ENCODE measurements around the gene PINK1.
A peak's percentile ranks its signal among the peaks of the same experiment; 100 is the strongest.

The PINK1 gene

GRCh38 chr1:20696397-20697333 is 63.4 kb downstream of the PINK1 start:
- Mint-ChIP-seq H3K27ac (no peak overlapping the region), H3K9me3 (no peaks in the 10 kb centered on the region), H3K36me3 (no peaks in the 10 kb centered on the region)

GRCh38 chr1:20697563-20697962 is 64.3 kb downstream of the PINK1 start:
- Mint-ChIP-seq H3K4me1 (peaks cover 14% of the 10 kb centered on the region), H3K27ac (no peak overlapping the region), H3K9me3 (no peaks in the 10 kb centered on the region), H3K4me3 (no peak overlapping the region), H3K36me3 (no peaks in the 10 kb centered on the region)
- ATAC-seq (no peak), DNase-seq (ENCODE audit: low spot score in 2 of 2) (no peak)

More at GRCh38 chr1:20696397-20697333, 63.4 kb downstream of the PINK1 start:
- peak; percentile 73 to 86 for DNase-seq (ENCODE audit: low spot score in 2 of 2)
- ATAC-seq = peak; percentile 86
- Mint-ChIP-seq H3K4me3 (peak overlapping the region; percentile 82), H3K4me1 (peaks cover 14% of the 10 kb centered on the region)

- H3K36me3 Mint-ChIP-seq = no peaks in the 10 kb centered on the region
- no peak overlapping the region for H3K4me3 Mint-ChIP-seq
- DNase-seq (ENCODE audit: low spot score in 2 of 2) = no peak
- no peaks in the 10 kb centered on the region for H3K9me3 Mint-ChIP-seq
- H3K27ac Mint-ChIP-seq = no peak overlapping the region
- peaks cover 14% of the 10 kb centered on the region for H3K4me1 Mint-ChIP-seq
- ATAC-seq = no peak
Observed at GRCh38 chr1:20698195-20698910, 65.1 kb downstream of the PINK1 start.

GRCh38 chr1:20699558-20699957 is 66.3 kb downstream of the PINK1 start:
- Mint-ChIP-seq H3K36me3 (no peaks in the 10 kb centered on the region), H3K4me3 (no peak overlapping the region), H3K9me3 (no peaks in the 10 kb centered on the region), H3K4me1 (peaks cover 14% of the 10 kb centered on the region), H3K27ac (no peak overlapping the region)
- no peak for ATAC-seq
- DNase-seq (ENCODE audit: low spot score in 2 of 2) = no peak

GRCh38 chr1:20700636-20701215 is 67.5 kb downstream of the PINK1 start:
- DNase-seq (ENCODE audit: low spot score in 2 of 2) (no peak), ATAC-seq (no peak)
- peaks cover 14% of the 10 kb centered on the region for H3K4me1 Mint-ChIP-seq
- no peaks in the 10 kb centered on the region for H3K9me3 Mint-ChIP-seq
- H3K27ac Mint-ChIP-seq = no peak overlapping the region
- H3K4me3 Mint-ChIP-seq = no peak overlapping the region
- H3K36me3 Mint-ChIP-seq = no peaks in the 10 kb centered on the region
